GM12874 (cell line): ENCODE measurements around the gene MUC5B.

Source experiments
- TF ChIP-seq, protein P1 (sequence below): IDR thresholded peaks from 2 replicates; pipeline ENCODE4 v1.5.1; 2011; ENCODE audit warnings: low read depth, mild to moderate bottlenecking, control low read depth, low read length, moderate library complexity; ENCODE audit not compliant: insufficient read depth

Gene MUC5B

GRCh38 chr11:1235901-1236315 is 13.0 kb downstream of the MUC5B start:
- TF ChIP-seq, protein P1, sequence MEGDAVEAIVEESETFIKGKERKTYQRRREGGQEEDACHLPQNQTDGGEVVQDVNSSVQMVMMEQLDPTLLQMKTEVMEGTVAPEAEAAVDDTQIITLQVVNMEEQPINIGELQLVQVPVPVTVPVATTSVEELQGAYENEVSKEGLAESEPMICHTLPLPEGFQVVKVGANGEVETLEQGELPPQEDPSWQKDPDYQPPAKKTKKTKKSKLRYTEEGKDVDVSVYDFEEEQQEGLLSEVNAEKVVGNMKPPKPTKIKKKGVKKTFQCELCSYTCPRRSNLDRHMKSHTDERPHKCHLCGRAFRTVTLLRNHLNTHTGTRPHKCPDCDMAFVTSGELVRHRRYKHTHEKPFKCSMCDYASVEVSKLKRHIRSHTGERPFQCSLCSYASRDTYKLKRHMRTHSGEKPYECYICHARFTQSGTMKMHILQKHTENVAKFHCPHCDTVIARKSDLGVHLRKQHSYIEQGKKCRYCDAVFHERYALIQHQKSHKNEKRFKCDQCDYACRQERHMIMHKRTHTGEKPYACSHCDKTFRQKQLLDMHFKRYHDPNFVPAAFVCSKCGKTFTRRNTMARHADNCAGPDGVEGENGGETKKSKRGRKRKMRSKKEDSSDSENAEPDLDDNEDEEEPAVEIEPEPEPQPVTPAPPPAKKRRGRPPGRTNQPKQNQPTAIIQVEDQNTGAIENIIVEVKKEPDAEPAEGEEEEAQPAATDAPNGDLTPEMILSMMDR = no peak

DNA sequence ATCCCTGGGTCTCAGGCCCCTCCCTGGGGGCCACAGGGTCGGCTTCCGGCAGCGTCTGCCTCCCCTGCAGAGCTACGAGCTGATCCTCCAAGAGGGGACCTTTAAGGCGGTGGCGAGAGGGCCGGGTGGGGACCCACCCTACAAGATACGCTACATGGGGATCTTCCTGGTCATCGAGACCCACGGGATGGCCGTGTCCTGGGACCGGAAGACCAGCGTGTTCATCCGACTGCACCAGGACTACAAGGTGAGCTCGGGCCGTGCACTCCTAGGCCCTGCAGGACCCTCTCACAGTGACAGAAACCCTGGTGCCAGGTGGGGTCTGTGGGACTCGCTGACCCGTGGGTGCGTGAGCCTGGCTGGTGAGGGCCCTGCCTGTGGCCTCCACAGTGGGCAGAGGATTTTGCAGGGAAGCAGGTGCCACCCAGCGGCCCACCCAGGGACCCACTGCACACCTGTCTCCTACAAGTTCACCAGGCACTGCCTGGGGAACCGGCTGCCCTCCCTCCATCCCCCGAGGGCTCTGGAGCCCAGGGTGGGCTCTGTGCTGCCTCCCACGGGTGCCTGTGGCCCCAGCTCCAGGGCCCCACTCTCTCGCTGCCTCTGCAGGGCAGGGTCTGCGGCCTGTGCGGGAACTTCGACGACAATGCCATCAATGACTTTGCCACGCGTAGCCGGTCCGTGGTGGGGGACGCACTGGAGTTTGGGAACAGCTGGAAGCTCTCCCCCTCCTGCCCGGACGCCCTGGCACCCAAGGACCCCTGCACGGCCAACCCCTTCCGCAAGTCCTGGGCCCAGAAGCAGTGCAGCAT is 13.7 kb downstream of the MUC5B start:
- TF ChIP-seq, protein P1 = no peak

- TF ChIP-seq, protein P1 = no peak
Observed at GRCh38 chr11:1237128-1237580, 14.3 kb downstream of the MUC5B start.

GRCh38 chr11:1237851-1238250 is 15.0 kb downstream of the MUC5B start:
- TF ChIP-seq, protein P1 = no peak

DNA sequence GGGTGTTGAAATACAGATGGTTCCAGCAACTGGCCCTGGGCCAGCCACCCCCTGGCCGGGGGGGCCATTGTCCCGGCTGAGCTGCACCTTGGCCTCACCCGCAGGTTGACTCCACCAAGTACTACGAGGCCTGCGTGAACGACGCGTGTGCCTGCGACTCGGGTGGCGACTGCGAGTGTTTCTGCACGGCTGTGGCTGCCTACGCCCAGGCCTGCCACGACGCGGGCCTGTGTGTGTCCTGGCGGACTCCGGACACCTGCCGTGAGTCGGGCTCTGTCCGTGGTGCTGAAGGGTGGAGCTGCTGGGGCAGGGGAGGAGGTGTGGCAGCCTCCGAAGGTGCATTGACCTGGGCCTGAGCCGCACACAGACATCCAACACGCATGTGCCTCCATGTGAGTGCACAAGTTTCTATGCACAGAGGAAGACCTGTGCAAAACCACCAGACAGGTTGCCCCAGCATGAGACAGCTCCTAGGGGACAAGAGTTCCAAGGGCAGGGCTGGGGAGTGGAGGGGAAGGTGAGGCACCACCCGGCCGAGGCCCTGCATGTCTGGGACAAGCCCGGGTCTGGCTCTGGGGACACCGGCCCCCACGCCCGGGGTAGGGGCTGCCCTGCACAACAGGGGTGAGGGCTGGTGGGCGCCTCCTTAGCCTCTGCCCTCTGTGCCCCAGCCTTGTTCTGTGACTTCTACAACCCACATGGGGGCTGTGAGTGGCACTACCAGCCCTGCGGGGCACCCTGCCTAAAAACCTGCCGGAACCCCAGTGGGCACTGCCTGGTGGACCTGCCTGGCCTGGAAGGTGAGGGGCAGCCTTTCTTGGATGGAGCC is 16.1 kb downstream of the MUC5B start:
- TF ChIP-seq, protein P1 = no peak

- TF ChIP-seq, protein P1 = no peak
Observed at GRCh38 chr11:1239596-1240205, 16.8 kb downstream of the MUC5B start.

DNA sequence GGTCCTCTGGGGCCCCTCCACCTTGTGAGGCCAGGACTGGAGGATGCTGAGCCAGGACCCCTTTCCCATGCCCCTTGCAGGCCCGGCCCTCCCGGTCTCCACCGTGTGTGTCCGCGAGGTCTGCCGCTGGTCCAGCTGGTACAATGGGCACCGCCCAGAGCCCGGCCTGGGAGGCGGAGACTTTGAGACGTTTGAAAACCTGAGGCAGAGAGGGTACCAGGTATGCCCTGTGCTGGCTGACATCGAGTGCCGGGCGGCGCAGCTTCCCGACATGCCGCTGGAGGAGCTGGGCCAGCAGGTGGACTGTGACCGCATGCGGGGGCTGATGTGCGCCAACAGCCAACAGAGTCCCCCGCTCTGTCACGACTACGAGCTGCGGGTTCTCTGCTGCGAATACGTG is 17.9 kb downstream of the MUC5B start:
- TF ChIP-seq, protein P1 = no peak
